Limb (tissue), 2 donors: ENCODE results near the gene ZNF763.
A peak's percentile ranks its signal among the peaks of the same experiment; 100 is the strongest.
"Not testable (repeated sequence)": the region's sequence is repeated elsewhere in the genome, so short reads cannot be mapped to it uniquely, and the experiment has no call there.

Experiments used
- DNase-seq, 2 donors: peaks; one replicate each; pipeline ENCODE4 v3.0.0-alpha.2; 2016; ENCODE audit errors: extremely low spot score in 2 of 2

ZNF763 gene

DNA sequence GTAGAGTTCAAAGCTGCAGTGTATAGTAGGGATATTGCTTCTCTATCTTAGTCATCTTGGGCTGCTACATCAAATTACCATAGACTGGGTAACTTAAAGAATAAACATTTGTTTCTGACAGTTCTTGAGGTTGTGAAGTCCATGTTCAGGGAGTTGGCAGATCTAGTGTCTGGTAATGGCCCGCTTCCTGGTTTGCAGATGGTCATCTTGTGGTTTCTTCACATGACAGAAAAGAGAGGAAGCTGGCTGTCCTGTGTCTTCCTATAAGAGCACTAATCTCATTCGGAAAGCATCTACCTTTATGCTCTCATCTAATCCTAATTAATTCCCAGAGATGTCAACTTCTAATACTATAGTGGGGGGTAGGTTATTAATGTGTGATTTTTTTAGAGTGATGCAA is 6.2 kb downstream of the ZNF763 start:
- DNase-seq: no peak

DNA sequence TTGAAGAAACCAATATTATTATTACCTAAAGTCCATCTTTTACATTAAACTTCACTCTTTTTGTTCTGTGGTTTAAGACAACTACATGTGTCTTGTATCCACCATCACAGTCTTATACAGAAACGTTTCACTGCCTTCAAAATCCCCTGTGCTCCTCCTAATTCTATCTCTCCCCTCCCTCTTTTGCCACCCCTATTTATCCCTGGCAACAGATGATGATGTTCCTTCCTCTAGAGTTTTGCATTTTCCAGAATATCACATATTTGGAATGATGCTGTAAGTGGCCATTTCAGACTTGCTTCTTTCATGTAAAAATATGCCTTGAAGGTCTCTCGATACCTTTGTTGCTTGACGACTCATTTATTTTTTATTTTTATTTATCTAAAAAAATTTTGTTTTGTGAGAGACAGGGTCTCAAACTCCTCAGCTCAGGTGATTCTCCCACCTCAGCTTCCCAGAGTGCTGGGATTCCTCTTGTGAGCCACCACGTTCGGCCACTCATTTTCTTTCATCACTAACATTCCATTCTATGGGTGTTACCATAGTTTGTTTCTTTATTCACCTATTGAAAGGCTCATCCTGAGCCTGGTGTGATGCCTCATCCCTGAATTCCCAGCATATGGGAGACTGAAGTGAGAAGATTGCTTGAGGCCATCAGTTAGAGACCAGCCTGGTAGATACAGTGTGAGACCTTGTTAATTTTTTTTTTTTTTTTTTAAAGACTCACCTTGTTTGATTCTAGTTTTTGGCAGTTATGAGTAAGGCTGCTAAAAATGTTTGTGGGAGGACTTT is 8.4 kb downstream of the ZNF763 start:
- DNase-seq: no peak

DNA sequence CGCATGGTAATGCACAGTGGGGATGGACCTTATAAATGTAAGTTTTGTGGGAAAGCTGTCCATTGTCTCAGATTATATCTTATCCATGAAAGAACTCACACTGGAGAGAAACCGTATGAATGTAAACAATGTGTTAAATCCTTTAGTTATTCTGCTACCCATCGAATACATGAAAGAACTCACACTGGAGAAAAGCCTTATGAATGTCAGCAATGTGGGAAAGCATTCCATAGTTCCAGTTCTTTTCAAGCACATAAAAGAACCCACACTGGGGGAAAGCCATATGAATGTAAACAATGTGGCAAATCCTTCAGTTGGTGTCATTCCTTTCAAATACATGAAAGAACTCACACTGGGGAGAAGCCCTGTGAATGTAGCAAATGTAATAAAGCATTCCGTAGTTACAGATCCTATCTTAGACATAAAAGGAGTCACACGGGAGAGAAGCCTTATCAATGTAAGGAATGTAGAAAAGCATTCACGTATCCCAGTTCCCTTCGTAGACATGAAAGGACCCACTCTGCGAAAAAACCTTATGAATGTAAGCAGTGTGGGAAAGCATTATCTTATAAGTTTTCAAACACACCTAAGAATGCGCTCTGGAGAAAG is 13.8 kb downstream of the ZNF763 start:
- no peak for DNase-seq

DNA sequence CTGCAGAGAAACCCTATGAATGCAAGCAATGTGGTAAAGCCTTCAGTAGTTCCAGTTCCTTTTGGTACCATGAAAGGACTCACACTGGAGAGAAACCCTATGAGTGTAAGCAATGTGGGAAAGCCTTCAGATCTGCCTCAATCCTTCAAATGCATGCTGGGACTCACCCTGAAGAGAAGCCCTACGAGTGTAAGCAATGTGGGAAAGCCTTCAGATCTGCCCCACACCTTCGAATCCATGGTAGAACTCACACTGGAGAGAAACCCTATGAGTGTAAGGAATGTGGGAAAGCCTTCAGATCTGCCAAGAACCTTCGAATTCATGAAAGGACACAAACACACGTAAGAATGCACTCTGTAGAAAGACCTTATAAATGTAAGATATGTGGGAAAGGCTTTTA is 14.7 kb downstream of the ZNF763 start:
- DNase-seq: no peak

DNA sequence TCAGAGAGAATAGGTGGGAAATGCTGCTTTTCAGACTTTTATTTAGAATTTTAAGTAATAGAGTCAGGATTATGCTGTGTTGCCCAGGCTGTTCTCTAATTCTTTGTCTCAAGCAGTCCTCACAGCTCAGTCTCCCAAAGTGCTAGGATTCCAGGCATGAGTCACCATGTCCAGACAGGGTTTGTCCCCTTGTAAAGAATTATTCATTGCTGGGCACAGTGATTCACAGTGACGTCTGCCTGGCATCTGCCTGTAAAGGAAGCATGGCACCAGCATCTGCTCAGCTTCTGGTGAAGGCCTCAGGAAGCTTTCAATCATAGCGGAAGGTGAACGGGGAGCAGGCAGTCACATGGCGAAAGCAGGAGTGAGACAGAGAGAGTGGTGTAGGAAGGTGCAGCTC is 17.7 kb downstream of the ZNF763 start:
- DNase-seq: no peak

DNA sequence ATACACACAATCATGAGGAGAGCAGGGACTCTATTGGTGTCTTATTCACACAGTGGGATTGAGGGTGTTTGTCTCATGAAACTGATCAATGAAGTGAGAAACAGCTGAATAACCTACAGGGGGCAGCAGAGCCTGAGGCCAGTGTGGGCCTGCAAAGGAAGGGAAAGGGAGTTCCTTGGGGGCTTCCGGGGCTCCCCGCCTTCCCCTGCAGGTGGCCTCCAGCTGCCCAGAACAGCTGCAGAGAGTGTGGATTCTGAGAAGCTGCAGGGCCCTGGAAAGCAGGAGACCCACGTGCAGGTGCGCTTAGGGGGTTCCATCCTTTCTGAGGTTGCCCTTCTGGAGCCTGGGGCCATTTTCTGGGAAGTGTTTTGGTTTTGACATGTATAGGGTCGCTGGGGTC is 20.1 kb downstream of the ZNF763 start:
- no peak for DNase-seq

DNA sequence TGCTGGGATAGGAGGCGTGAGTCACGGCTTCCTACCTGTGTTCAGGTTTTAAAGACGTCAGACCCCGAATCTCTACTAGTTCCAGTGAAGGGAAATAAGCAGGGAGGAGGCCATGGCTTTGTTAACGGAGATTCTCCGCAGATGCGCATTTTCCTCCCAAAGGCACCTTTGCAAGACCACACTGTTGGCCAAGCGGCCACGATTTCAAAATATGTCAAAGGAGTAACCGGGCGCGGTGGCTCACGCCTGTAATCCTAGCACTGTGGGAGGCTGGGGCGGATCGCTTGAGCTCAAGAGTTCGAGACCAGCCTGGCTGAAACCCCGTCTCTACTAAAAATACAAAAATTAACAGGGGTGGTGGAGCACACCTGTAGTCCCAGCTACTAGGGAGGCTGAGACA is 21.9 kb downstream of the ZNF763 start:
- no peak for DNase-seq

DNA sequence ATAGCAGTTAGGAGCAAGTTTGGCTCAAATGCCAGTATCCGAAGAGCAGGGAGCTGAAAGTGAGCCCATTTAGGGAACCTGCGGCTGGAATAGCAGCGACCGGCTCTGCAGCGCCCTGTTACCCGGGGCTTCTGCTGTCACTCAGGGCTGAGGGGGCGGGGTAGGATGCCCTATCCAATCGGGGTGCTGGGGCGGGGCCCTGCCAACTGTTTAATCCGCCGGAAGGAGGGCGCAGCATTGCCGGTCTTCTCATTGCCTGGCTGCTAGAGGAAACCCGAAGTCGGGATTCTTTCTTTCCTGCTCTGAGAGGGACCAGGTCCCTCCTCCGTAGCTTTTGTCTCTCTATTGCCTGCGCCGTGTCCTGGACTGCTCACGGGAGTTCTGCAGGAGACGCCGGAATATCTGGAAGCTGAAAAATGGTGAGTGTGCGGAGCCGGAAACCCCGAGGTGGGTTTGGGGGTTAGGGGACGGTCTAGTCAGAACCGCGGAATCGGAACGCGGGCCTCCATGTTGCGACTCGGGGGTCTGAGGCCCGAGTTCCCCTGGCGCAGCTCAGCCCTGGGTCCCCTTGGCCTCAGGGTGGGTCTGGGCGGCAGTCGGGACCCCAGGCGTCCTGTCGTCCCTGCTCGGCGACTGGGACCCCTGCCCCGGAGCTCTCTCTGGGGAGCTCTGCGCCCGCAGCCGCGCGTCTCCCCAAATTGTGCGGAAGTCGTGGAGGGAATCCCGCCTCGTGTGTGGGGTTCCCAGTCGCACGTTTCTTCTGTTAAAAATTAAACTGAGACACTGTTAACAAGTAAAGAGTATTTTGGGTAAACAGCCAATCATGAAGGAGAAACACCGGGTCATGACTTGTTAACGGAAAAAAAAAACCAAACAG is 22.8 kb downstream of the ZNF763 start:
- peak; percentile 93 to 95 for DNase-seq

DNA sequence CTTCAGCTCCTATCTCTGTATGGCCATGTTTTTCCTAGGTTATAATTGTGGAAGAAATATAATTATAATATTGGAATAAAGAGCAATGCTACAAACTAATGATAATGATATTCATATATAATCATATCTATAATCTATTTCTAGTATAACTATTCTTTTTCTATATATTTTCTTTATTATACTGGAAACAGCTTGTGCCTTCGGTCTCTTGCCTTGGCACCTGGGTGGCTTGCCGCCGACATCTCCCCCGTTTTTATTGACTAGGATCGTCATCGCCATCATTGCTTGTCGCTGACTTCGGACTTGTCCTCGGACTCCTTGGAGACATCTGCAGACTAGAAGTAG is 24.2 kb downstream of the ZNF763 start:
- no peak for DNase-seq

DNA sequence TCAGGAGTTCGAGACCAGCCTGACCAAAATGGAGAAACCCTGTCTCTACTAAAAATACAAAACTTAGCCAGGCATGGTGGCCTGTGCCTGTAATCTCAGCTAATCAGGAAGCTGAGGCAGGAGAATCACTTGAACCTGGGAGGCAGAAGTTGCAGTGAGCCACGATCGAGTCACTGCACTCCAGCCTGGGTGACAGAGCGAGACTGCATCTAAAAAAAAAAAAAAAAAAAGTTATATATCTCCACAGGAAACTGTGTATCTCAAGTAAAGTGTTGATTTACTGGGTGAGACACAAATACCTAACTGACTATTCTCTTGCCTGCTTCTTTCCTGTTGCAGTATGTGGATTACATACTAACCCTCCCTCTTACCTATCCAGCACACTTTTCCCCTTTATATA is 27.1 kb downstream of the ZNF763 start:
- DNase-seq: not testable (repeated sequence)

DNA sequence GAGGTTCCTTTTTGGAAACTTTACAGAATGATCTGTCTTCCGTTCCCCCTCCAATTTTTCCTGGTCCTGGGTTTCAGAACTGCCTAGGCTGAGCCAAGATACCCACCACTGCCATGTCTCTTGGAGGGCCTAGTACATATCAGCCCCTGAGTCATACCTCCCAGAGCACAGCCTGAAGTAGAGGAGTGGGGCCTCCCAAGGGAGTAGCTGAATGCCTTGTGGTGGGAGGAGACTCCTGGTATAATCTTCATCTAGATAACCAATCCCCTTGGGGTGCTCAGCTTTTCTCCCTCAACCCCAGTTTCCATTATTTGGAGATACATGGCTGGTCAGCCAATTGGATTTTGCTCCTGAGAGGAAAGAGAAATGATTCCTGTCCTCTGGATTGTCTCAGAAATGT is 30.3 kb downstream of the ZNF763 start:
- no peak for DNase-seq

DNA sequence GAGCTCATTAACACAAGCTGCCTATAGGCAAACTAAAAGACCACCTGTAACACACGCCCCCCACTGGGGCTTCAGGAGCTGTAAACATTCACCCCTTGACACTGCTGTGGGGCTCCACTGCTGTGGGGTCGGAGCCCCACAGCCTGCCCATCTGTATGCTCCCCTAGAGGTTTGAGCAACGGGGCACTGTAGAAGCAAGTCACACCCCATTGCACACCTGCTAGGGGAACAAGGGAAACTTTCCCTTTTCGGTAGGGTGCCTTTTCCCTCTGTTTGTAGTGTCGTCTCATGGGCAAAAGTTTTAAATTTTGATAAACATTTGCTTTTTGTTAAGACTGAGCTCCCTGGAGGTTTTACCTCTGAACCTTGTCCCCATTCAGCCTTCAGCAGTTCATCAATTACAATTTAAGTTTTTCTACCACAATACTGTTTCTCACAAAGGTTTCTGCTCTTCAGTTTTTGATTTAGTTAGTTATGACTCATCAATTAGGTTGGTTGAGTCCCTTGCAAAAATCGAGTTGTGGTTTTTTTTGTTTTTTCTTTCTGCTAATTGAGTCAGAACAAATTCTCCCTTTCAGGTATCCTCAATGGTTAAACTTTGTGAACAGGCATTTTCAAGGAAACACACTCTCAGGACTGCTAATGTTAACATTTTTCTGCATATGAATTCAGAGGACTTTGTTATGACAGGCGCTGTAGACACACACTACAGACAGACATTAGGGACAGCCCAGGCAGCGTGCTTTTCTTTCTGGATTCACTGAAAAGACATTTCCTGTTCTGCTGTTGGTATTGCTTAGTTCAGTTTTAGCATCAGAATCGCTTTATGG is 35.5 kb downstream of the ZNF763 start:
- DNase-seq: no peak

DNA sequence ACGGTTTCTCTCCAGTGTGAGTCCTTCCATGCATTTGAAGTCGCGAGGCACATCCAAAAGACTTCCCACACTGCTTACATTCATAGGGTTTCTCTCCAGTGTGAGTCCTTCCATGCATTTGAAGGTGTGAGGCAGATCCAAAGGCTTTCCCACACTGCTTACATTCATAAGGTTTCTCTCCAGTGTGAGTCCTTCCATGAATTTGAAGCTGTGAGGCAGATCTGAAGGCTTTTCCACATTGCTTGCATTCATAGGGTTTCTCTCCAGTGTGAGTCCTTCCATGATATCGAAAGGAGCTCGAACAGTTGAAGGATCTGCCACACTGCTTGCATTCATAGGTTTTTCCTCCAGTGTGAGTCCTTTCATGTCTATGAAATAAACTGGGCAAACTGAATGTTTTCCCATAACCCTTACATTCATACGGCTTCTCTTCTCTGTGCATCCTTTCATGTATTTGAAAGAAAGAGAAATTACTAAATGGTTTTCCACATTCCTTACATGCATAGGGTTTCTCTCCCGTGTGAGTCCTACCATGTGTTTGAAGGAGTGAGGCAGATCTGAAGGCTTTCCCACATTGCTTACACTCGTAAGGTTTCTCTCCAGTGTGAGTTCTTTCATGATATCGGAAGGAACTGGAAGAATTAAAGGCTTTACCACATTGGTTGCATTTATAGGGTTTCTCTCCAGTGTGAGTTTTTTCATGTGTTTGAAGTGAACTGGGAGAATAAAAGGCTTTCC is 50.3 kb downstream of the ZNF763 start:
- DNase-seq: no peak

DNA sequence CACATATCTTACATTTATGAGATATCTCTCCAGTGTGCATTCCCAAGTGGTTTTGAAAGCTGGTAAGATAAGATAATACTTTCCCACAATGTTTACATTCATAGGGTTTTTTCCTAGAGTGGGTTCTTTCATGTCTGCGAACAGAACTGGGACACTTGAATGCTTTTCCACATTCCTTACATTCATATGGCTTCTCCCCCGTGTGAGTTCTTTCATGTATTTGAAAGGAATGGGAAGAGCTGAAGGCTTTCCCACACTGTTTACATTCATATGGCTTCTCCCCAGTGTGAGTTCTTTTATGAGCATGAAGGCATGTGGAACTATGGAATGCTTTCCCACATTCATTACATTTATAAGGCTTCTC is 50.9 kb downstream of the ZNF763 start:
- no peak for DNase-seq
